HG02678 (cell line): ENCODE results near the gene MRPS18A.

ENCODE experiments used
- ATAC-seq: cut with Tn5 transposase; IDR thresholded peaks from one replicate; pipeline ENCODE4 v1.9.1; 2021; ENCODE audit warnings: mild to moderate bottlenecking, moderate library complexity; ENCODE audit not compliant: unreplicated experiment

Gene MRPS18A

DNA sequence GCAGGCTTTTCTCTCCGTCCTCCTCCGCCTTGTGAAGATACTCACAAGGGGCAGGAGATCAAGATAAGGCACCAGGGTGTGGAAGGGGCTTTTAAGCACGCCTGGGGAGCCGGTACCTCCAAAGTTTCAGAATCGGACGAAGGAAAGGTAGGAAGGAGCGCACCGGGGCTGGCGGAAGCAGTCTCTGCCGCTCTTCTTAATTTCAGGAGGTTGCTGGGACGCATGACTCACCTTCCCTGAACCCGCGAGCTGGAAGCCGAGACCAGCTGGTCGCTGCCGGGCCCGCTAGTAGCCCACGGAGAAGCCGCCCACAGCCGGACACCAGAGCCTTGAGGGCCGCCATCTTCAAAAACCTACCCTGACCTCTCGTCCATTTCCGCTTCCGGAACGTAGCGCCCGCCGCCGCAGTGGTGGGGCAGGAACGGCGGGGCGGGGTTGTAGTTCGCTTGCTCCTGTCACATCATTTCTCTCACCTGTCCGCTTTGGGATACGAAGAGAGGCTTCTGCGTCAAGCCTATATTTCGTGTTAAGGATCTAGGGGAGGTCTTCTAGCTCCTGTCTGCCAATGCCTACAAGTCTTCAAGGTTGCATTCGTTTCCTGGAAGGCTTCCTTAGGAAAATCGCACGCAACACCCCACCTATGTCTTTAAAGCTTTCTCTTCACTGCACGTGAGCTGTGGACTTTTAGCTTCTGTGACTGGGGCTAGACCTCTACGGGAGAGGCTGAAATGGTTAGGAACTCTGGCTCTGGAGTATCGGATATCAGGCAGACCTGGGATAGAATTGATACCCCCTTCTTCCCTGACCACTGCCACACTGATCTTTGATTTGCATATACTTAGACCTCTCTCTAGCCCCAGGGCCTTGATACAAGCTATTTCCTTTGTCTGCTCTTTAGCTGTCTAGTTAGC lies at the start of gene MRPS18A:
Gene MRPS18A (minus strand): TSS at position 355 of the 911 bp plus-strand sequence. CDS start 12 bp downstream, at position 343.
- ATAC-seq: peak; percentile 92

- no peak for ATAC-seq
These were observed 49.3 kb upstream of the MRPS18A start for GRCh38 chr6:43736844-43737243.

GRCh38 chr6:43736211-43736786 lies 48.7 kb upstream of the MRPS18A start:
- ATAC-seq: no peak

- no peak for ATAC-seq
These were observed 48.1 kb upstream of the MRPS18A start for GRCh38 chr6:43735642-43736199.

DNA sequence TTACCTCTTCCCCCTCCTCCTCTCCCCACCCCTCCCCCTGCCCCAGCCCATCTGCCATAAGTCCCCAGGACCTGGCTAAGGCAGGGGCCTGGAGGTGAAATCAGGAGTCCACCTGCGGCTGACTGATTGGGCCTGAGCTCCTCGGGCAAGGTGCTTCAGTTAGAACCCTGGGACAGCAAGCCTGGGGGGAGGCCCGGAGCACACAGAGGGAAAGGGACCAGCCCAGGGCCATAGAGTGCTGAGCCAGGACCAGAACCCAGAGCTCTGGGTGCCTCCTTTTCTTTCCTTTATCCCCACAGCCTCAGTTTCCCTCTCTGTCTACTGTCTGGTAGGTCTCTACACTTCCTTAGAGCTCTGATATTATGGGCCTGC lies 46.7 kb upstream of the MRPS18A start:
- ATAC-seq: no peak

DNA sequence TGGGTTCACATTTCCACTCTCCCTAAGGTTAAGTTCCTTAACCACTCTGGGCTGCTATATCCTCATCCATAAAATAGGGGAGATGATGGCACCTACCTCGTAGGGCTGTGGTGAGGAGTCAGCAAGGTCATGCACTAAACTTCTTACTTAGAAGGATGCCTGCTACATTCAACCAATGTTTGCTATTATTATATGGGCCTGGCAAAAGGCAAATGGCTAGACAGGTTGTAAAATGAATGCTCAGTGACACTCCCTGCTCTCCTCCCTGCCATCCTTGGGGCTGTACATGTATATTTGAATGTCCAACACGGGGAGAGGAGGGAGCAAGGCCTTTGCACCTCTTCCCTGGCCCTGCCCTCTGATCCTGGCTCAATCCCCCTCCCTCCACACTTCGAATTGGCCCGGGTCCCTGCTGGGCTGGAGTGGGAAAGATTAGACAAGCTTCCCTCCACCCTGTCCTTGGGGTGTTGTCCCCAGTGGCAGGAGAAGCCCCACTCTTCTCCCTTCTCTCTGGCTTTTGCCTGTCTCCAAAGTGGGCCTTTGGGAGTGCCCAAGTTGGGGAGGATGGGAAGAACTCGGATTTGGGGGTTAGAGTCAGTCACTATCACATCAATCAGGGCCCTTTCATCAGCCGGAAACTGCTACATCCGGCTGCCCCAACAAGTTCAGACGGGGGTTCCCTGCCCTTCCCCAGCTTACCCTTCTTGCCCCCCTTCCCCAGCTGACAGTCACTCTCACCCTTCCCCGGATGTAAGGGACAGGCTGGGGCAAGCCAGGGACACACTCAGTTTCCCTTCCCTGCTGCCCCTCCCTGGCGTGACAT lies 46.1 kb upstream of the MRPS18A start:
- ATAC-seq: no peak

DNA sequence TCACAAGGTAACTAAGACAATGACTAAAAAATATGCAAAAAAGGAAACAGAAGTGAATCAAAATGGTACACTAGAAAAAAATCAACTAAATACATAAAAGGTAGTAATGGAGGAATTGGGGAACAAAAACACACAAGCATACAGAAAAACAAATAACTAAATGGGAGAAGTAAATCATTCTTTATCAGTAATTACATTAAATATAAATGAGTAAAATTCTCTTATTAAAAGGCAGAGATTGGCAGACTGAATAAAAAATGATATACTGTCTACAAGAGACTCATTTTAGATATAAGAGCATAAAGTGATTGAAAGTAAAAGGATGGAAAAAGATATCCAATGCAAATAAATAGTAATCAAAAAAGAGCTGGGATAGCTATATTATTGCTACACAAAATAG lies 43.0 kb upstream of the MRPS18A start:
- ATAC-seq: no peak

GRCh38 chr6:43729537-43729936 lies 41.9 kb upstream of the MRPS18A start:
- ATAC-seq: no peak

DNA sequence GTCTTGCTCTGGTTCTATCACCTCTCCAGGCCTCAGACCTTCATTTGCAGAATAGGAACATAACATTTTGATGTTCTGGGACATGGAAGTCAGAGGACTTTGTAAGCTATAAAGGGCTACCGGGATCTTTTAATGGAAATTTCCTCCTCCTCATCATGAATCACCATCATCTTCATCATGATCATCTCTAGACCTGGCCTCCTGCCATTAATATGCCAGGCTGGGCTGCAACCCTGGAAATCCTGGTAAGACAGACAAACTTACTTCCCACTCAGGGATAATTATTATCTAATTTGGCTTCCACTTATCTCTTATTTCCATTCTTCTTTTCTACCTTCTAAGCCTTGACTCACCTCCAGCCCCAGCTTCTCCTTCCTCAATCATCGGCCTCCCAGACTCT lies 41.0 kb upstream of the MRPS18A start:
- ATAC-seq: no peak

- no peak for ATAC-seq
These were observed 40.0 kb upstream of the MRPS18A start for GRCh38 chr6:43727634-43728033.

- ATAC-seq: no peak
These were observed 38.3 kb upstream of the MRPS18A start for GRCh38 chr6:43725643-43726580.

DNA sequence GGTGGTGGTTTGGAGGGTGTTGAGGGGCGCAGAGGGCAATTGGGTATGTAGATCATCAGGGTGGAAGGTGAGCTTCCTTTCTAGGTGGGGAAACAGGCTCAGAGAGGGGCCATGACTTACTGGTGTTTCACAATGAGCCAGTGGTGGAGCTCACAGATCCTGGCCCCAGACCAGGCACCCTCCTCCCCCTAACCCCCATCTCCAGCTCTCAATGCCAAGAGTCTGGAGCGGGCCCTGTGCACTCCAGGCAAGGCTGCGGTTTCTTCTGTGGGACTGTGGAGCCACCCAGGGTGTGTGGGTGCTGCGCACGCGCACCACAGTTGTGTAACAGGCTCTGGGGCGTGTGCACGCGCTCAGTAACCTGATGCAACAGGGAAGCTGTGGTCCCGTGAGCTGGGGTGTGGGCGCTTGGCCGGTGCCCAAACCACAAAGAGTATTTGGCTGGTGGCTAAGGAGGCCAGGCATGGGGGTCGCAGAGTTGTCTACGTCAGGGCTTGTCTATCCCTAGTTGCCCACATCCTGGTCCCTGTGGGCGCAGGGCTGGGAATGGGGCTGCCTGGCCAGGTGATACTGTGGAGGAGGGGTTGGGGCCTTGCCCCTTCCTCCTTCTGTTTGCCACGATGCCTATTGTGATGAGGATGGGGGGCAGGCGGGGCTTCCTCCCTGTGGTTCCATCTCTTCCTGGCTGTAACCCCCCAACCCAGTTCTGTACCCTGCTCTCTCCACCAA lies 37.5 kb upstream of the MRPS18A start:
- ATAC-seq: peak; percentile 84

GRCh38 chr6:43724354-43724753 lies 36.8 kb upstream of the MRPS18A start:
- no peak for ATAC-seq

GRCh38 chr6:43723737-43724295 lies 36.2 kb upstream of the MRPS18A start:
- ATAC-seq: peak; percentile 64

DNA sequence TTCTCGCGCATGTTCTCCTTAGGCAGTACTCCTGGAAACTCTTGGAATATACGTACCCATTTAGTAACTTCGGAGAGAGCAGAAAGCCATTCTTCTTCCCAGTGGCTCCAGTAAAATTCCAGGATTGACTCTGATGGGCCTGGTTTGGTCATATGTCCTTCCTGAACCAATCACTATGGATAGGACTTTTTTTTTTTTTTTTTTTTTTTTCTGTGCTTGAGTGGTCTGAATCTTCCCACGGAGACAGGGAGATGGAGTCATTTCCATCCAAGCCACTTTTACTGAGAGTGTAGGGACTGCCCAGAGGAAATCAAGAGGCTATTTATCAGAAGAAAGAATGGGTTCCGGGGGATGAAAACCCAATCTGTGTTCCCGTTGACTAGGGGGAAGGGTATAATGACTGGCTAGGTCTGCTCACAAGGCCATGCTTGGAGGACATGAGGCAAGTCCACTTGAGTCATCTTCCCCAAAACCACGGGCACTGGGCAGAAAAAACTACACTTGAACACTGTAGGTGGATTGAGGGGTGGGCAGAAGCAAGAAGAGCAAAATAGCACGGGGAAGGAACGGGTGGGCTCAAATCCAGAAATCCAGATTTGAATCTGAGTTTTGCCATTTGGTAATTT lies 35.4 kb upstream of the MRPS18A start:
- ATAC-seq: no peak

DNA sequence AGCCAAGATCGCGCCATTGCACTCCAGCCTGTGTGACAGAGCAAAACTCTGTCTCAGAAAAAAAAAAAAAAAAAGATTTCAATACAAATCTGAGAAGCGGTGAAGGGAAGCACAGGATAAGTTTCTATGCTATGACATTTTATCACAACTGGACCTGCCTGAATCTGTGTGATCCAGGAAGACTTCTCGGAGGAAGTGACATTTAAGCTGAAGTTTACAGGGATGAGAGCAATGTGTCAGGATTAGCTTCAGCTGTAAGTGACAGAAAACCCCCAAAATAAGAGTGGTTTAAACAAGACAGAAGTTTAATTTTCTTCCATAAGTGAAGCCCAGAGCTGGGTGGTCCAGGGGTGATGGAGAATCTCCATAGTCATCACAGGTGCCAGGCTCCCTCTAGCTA lies 33.4 kb upstream of the MRPS18A start:
- ATAC-seq: no peak

DNA sequence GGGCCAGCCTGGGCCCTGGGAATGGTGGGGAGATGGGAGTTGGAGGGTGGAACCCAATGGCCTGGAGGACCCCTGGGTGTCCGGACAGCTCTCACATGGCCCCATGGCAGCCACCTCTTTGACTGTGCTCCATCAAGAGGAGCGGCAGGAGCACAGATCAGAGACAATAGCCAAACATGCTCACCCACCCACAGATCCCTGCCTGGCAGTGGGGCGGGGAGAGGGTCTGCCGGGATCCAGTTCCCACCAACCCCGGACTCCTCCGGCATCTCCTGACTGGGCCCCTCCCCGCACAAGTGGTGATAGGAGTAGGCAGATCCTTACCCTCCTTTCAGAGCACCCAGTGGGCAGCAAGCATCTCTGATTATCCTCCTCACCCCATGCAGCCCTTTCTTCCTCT lies 31.9 kb upstream of the MRPS18A start:
- ATAC-seq: no peak

GRCh38 chr6:43718387-43719105 lies 31.0 kb upstream of the MRPS18A start:
- no peak for ATAC-seq
